Left lung (tissue), 10 donors: Measurements from ENCODE around the gene DCC. TPM values are rescaled to one million over a fixed set of nuclear protein-coding genes. Genes with fewer than 3 reads are reported as not detected.

Source experiments
- ATAC-seq: fragments of 200-7000 bp; cut with Tn5 transposase; one replicate; pipeline ENCODE4 v1.9.1; 2020; ENCODE audit warnings: moderate library complexity
- DNase-seq, 4 donors: peaks; one replicate each; pipeline ENCODE4 v3.0.0-alpha.2; 2013 to 2020
- H3K27ac ChIP-seq, 2 donors: fragments of 200-600 bp; sonication (generic) in 1 of 2; one replicate each; pipeline versions ENCODE4 v1.5.0 to v1.8.0; 2020 to 2021
- H3K27me3 ChIP-seq, 2 donors: fragments of 200-600 bp; sonication (generic) in 1 of 2; one replicate each; pipeline versions ENCODE4 v1.5.0 to v1.8.0; 2020 to 2021
- H3K36me3 ChIP-seq, 2 donors: fragments of 200-600 bp; sonication (generic) in 1 of 2; one replicate each; pipeline versions ENCODE4 v1.5.0 to v1.8.0; 2020 to 2021
- H3K4me1 ChIP-seq, 2 donors: fragments of 200-600 bp; one replicate each; pipeline ENCODE4 v1.8.0; 2021
- H3K4me3 ChIP-seq, 2 donors: fragments of 200-600 bp; sonication (generic) in 1 of 2; one replicate each; pipeline versions ENCODE4 v1.5.0 to v1.8.0; 2020 to 2021; ENCODE audit warnings: mild to moderate bottlenecking in 1 of 2
- H3K9me3 ChIP-seq, 2 donors: fragments of 200-600 bp; sonication (generic) in 1 of 2; one replicate each; pipeline versions ENCODE4 v1.5.0 to v1.8.0; 2020 to 2021
- intact Hi-C, 2 donors: fragments of 100-400 bp; cut with DNase I; formaldehyde crosslinking; loops; one replicate each; pipeline versions ENCODE4 v1.11.2 to v1.14.2; 2022
- polyA plus RNA-seq, 6 donors: library from polyadenylated mRNA; unstranded; fragments of 120-200 nt; gene quantifications; one replicate each; pipeline ENCODE4 v1.2.1, GENCODE V29; 2013; ENCODE audit not compliant: insufficient read length in 6 of 6
- total RNA-seq, 2 donors: library from RNA; stranded (reverse); fragmentation: NEBNext Ultra II Directional; extraction: Animal tissue kit (Norgen Biotek cat#: 25700); gene quantifications; one replicate each; pipeline ENCODE4 v1.2.1, GENCODE V29; 2021
- TF ChIP-seq, protein P1 (sequence below), 2 donors: fragments of 200-600 bp; sonication (generic) in 1 of 2; IDR thresholded peaks; one replicate each; pipeline versions ENCODE4 v1.5.0 to v1.8.0; 2021; ENCODE audit warnings: antibody characterized with exemption in 2 of 2
- donor health status: DM: no; HTN: yes; CAD: no.
- donor health status: DM: no; HTN: no; CAD: no.

The DCC gene
- total and polyA plus RNA-seq, 8 donors = 0.61 to 3.5 (median 2.1) TPM

DNA sequence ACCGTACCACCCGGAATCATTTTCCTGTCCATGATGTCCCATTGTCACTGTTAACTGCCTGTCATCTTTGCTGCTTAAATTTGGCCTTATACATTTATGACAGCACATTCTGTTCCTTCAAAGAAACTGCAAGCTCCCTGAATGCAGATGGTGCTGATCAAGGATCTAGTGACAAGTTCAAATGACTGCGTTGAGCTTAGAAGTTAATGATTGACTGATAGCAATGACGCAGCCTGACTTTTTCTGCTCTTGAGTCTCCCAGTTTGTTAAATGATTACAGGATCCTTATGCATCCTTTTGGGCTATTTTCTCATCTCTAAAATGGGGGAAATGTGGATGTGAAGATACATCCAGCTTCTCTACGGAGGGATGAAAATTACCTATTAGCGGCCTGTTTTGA lies 159.0 kb downstream of the DCC start:
- Histone ChIP-seq H3K36me3 (no peaks in the 10 kb centered on the region), H3K4me3 (no peak overlapping the region), H3K27ac (no peak overlapping the region), H3K4me1 (no peaks in the 10 kb centered on the region), H3K9me3 (peaks cover 0 to 15% of the 10 kb centered on the region in 2 donors), H3K27me3 (no peaks in the 10 kb centered on the region)
- TF ChIP-seq, protein P1, sequence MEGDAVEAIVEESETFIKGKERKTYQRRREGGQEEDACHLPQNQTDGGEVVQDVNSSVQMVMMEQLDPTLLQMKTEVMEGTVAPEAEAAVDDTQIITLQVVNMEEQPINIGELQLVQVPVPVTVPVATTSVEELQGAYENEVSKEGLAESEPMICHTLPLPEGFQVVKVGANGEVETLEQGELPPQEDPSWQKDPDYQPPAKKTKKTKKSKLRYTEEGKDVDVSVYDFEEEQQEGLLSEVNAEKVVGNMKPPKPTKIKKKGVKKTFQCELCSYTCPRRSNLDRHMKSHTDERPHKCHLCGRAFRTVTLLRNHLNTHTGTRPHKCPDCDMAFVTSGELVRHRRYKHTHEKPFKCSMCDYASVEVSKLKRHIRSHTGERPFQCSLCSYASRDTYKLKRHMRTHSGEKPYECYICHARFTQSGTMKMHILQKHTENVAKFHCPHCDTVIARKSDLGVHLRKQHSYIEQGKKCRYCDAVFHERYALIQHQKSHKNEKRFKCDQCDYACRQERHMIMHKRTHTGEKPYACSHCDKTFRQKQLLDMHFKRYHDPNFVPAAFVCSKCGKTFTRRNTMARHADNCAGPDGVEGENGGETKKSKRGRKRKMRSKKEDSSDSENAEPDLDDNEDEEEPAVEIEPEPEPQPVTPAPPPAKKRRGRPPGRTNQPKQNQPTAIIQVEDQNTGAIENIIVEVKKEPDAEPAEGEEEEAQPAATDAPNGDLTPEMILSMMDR (IDR thresholded peaks at IDR 0.05) = no peak
- intact Hi-C loops = no loop called here
- no peak for ATAC-seq
- no peak for DNase-seq

DNA sequence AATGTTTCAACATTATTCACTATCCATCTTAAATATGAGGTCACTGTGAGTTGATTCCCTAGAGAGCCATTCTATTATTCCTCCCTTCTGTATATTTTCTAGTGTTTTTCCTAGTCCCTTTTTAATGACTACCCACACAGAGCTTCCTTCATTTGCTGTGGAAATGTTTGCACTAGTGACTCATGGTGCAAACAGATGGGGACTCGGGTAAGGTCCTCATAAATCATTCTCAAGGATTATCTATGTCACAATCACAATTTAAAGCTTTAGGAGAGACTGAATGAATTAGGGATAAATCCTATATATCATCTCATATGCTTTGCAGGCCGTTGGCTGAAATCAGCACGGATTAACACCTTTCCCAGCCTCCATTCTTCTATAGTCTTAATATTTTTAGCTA lies 159.6 kb downstream of the DCC start:
- TF ChIP-seq, protein P1 (IDR thresholded peaks at IDR 0.05) = no peak
- Histone ChIP-seq H3K4me1 (no peaks in the 10 kb centered on the region), H3K36me3 (no peaks in the 10 kb centered on the region), H3K4me3 (no peak overlapping the region), H3K27ac (no peak overlapping the region), H3K27me3 (no peaks in the 10 kb centered on the region), H3K9me3 (peaks cover 0 to 10% of the 10 kb centered on the region in 2 donors)
- intact Hi-C loops = no loop called here
- ATAC-seq (peak; percentile 24), DNase-seq (no peak)

DNA sequence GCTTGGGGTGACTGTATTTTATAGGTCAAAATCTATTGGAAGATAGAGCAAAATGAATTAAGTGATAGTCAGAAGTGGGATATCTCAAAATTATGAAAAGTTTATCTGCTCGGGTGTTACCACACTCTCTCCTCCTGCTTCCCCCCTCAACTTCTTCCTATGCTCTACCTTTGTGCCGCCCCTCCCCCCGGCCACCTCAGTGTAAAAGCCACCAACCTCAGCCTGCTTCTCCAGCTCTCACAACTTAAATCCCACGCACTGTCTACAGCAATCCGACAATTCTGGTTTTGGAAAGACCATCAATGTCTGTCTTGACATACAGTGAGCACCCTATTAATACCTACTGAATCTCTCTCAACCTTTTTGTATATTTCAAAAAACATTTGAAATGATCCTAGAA lies 164.6 kb downstream of the DCC start:
- no peaks in the 10 kb centered on the region for H3K36me3 ChIP-seq
- ATAC-seq (no peak), DNase-seq (no peak)
- no peak overlapping the region for H3K4me3 ChIP-seq
- H3K27ac ChIP-seq = no peak overlapping the region
- no peaks in the 10 kb centered on the region for H3K4me1 ChIP-seq
- H3K27me3 ChIP-seq = no peaks in the 10 kb centered on the region
- TF ChIP-seq, protein P1 (IDR thresholded peaks at IDR 0.05) = no peak
- intact Hi-C loops = no loop called here
- H3K9me3 ChIP-seq = no peaks in the 10 kb centered on the region

DNA sequence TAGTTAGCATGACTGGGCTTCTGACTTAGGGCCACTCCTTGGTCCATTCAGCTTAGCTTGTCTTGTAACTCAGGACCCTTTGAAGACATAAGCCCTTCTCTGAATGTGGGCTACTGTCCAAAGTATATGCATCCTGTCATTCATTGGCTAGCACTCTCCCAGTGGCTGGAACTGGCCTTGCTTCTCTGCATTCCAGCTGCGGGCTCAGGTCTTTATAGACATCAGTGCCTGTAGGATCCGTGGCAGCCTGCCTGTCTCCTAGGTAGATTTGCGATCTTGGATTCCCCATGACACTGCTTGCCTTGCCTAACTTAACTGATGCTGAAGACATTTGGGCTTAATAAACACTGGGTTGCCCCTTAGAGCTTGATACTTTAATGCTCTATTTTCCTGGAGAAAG lies 170.1 kb downstream of the DCC start:
- no peaks in the 10 kb centered on the region for H3K9me3 ChIP-seq
- H3K4me3 ChIP-seq = no peak overlapping the region
- TF ChIP-seq, protein P1 (IDR thresholded peaks at IDR 0.05) = no peak

DNA sequence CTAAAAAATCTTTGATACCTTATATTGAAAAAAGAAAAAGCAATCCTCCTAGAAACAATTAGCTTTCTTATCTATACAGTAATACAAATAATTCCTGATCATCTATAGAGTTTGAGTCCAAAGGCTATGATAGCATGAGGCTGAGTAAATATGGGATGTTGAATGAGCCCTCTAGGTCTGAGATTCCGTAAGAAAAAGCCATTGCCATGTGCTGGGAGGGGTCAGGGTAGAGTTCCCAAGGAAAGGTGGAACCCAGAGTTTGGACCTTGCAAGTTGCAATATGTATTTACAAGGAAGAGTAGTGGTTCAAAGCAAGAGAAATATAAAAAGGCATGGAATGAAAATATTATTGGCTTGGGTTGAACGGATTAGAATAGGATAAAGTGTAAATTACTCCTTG lies 178.1 kb downstream of the DCC start:
- Histone ChIP-seq H3K27me3 (no peaks in the 10 kb centered on the region), H3K4me3 (no peak overlapping the region), H3K36me3 (no peaks in the 10 kb centered on the region), H3K9me3 (no peaks in the 10 kb centered on the region), H3K27ac (no peak overlapping the region), H3K4me1 (no peaks in the 10 kb centered on the region)
- DNase-seq (no peak), ATAC-seq (no peak)
- TF ChIP-seq, protein P1 (IDR thresholded peaks at IDR 0.05) = no peak
- intact Hi-C loops = no loop called here

More for the DNA sequence above, 170.1 kb downstream of the DCC start:
- H3K27ac ChIP-seq = no peak overlapping the region
- DNase-seq = no peak
- no peak for ATAC-seq
- no peaks in the 10 kb centered on the region for H3K4me1 ChIP-seq
- no peaks in the 10 kb centered on the region for H3K27me3 ChIP-seq
- H3K36me3 ChIP-seq = no peaks in the 10 kb centered on the region
- intact Hi-C loops = no loop called here
